Mesendoderm (in vitro differentiated cells): ENCODE measurements around the gene RRN3.
"Not testable (repeated sequence)": the region's sequence is repeated elsewhere in the genome, so short reads cannot be mapped to it uniquely, and the experiment has no call there.

Source experiments
- DNase-seq: peaks from one replicate; pipeline ENCODE4 v3.0.0; 2013
- H2AK5ac ChIP-seq: 2 replicates; pipeline ENCODE4 v1.6.1; 2013; ENCODE audit warnings: low read length, inconsistent platforms
- H2BK120ac ChIP-seq: 2 replicates; pipeline ENCODE4 v1.6.1; 2013; ENCODE audit warnings: low read depth, mild to moderate bottlenecking, low read length, moderate library complexity, mixed read lengths
- H2BK15ac ChIP-seq: replicated peaks from 2 replicates; pipeline ENCODE4 v1.6.1; 2013; ENCODE audit warnings: low read depth, mild to moderate bottlenecking, moderate library complexity
- H2BK5ac ChIP-seq: 2 replicates; pipeline ENCODE4 v1.6.1; 2013; ENCODE audit warnings: low read length, inconsistent platforms
- H3K18ac ChIP-seq: 2 replicates; pipeline ENCODE4 v1.6.1; 2013; ENCODE audit warnings: mild to moderate bottlenecking, low read length, mixed read lengths
- H3K23ac ChIP-seq: one replicate; pipeline ENCODE4 v1.6.1; 2013; ENCODE audit warnings: low read length
- H3K27ac ChIP-seq: 2 replicates; pipeline ENCODE4 v1.5.1; 2013; ENCODE audit warnings: low read depth, mild to moderate bottlenecking, inconsistent platforms, low read length, moderate library complexity
- H3K27me3 ChIP-seq: 2 replicates; pipeline ENCODE4 v1.6.1; 2013; ENCODE audit warnings: low read length, control low read depth, mild to moderate bottlenecking, inconsistent platforms; ENCODE audit not compliant: insufficient read depth, poor library complexity
- H3K36me3 ChIP-seq: 2 replicates; pipeline ENCODE4 v1.6.1; 2013; ENCODE audit warnings: low read length, inconsistent platforms; ENCODE audit not compliant: control insufficient read depth, insufficient read depth
- H3K4ac ChIP-seq: one replicate; pipeline ENCODE4 v1.6.1; 2013; ENCODE audit warnings: low read depth, mild to moderate bottlenecking, low read length, moderate library complexity
- H3K4me1 ChIP-seq: 2 replicates; pipeline ENCODE4 v1.6.1; 2013; ENCODE audit warnings: low read depth, low read length, inconsistent platforms; ENCODE audit not compliant: control insufficient read depth
- H3K4me2 ChIP-seq: 2 replicates; pipeline ENCODE4 v1.6.1; 2013; ENCODE audit warnings: low read length
- H3K4me3 ChIP-seq: 2 replicates; pipeline ENCODE4 v1.5.1; 2013; ENCODE audit warnings: mild to moderate bottlenecking, low read length
- H3K56ac ChIP-seq: one replicate; pipeline ENCODE4 v1.6.1; 2013; ENCODE audit warnings: low read length
- H3K79me1 ChIP-seq: 2 replicates; pipeline ENCODE4 v1.6.1; 2013; ENCODE audit warnings: low read length, inconsistent platforms
- H3K79me2 ChIP-seq: 2 replicates; pipeline ENCODE4 v1.6.1; 2013; ENCODE audit warnings: mild to moderate bottlenecking, low read length; ENCODE audit not compliant: control insufficient read depth, insufficient read depth
- H3K9ac ChIP-seq: 2 replicates; pipeline ENCODE4 v1.6.1; 2013; ENCODE audit warnings: low read length, inconsistent platforms
- H4K5ac ChIP-seq: one replicate; pipeline ENCODE4 v1.6.1; 2013; ENCODE audit warnings: low read length
- H4K8ac ChIP-seq: one replicate; pipeline ENCODE4 v1.6.1; 2013; ENCODE audit warnings: low read depth, mild to moderate bottlenecking, control low read depth, low read length, moderate library complexity
- WGBS: extraction: QIAGEN DNeasy Blood & Tissue Kit; methylation state at CpG from one replicate; pipeline ENCODE4 v1.1.7; 2013; ENCODE audit warnings: low lambda C conversion rate, missing lambda C conversion rate; ENCODE audit not compliant: insufficient coverage; ENCODE audit errors: extremely low coverage; 5-methylcytosine and 5-hydroxymethylcytosine counted together

RRN3 gene

GRCh38 chr16:15141586-15141985 lies 47.5 kb upstream of the RRN3 start:
- H3K18ac ChIP-seq = no peak overlapping the region
- no peak overlapping the region for H3K9ac ChIP-seq
- H3K56ac ChIP-seq = peak overlapping the region; percentile 49
- peaks cover 2% of the 10 kb centered on the region for H3K4me1 ChIP-seq
- no peak overlapping the region for H3K23ac ChIP-seq
- no peak overlapping the region for H2BK15ac ChIP-seq
- no peak overlapping the region for H3K4ac ChIP-seq
- no peak overlapping the region for H3K27ac ChIP-seq
- no peak overlapping the region for H3K4me2 ChIP-seq
- no peaks in the 10 kb centered on the region for H3K36me3 ChIP-seq
- no CpG with 5 or more reads among the region's 15 CpGs for WGBS
- no peaks in the 10 kb centered on the region for H3K79me1 ChIP-seq
- no peak overlapping the region for H4K5ac ChIP-seq
- H2BK5ac ChIP-seq = no peak overlapping the region
- no peak overlapping the region for H2BK120ac ChIP-seq
- no peak overlapping the region for H4K8ac ChIP-seq
- H3K79me2 ChIP-seq = peaks cover 23% of the 10 kb centered on the region
- no peak for DNase-seq
- H3K27me3 ChIP-seq = no peaks in the 10 kb centered on the region
- no peak overlapping the region for H3K4me3 ChIP-seq
- no peak overlapping the region for H2AK5ac ChIP-seq

- not testable (repeated sequence) for H2BK15ac ChIP-seq, H3K56ac ChIP-seq, H2AK5ac ChIP-seq, H3K4me3 ChIP-seq, H3K79me1 ChIP-seq, H3K4ac ChIP-seq, H3K4me2 ChIP-seq, H3K23ac ChIP-seq, H3K27ac ChIP-seq, H3K9ac ChIP-seq, H3K27me3 ChIP-seq, H4K8ac ChIP-seq, H2BK120ac ChIP-seq, DNase-seq, H3K4me1 ChIP-seq, H2BK5ac ChIP-seq, H3K36me3 ChIP-seq, H4K5ac ChIP-seq, H3K18ac ChIP-seq
- WGBS = no CpG with 5 or more reads among the region's 30 CpGs
- peaks cover 15% of the 10 kb centered on the region for H3K79me2 ChIP-seq
These were observed 46.6 kb upstream of the RRN3 start for GRCh38 chr16:15140444-15141365.

GRCh38 chr16:15137514-15137913 lies 43.4 kb upstream of the RRN3 start:
- not testable (repeated sequence) for H2BK120ac ChIP-seq, H3K56ac ChIP-seq, H3K4me2 ChIP-seq, DNase-seq, H3K27me3 ChIP-seq, H3K4ac ChIP-seq, H3K79me2 ChIP-seq, H3K23ac ChIP-seq, H4K8ac ChIP-seq, H3K27ac ChIP-seq, H3K4me3 ChIP-seq, H4K5ac ChIP-seq, H3K79me1 ChIP-seq, H3K9ac ChIP-seq, H3K4me1 ChIP-seq, H2BK15ac ChIP-seq, H2AK5ac ChIP-seq, H3K36me3 ChIP-seq, H3K18ac ChIP-seq, H2BK5ac ChIP-seq
- WGBS = no CpG with 5 or more reads among the region's 15 CpGs

GRCh38 chr16:15135483-15136360 lies 41.6 kb upstream of the RRN3 start:
- not testable (repeated sequence) for H2BK15ac ChIP-seq, H3K27ac ChIP-seq

GRCh38 chr16:15134752-15135482 lies 40.8 kb upstream of the RRN3 start:
- not testable (repeated sequence) for H3K79me2 ChIP-seq

More at GRCh38 chr16:15135483-15136360, 41.6 kb upstream of the RRN3 start:
- H3K79me1 ChIP-seq, H4K5ac ChIP-seq, H3K27me3 ChIP-seq, H3K23ac ChIP-seq, DNase-seq, H3K36me3 ChIP-seq, H3K18ac ChIP-seq, H3K4me1 ChIP-seq, H3K4ac ChIP-seq, H3K9ac ChIP-seq, H4K8ac ChIP-seq, H3K4me3 ChIP-seq, H3K56ac ChIP-seq, H2BK120ac ChIP-seq, H2BK5ac ChIP-seq, H3K4me2 ChIP-seq, H3K79me2 ChIP-seq, H2AK5ac ChIP-seq: not testable (repeated sequence)
- no CpG with 5 or more reads among the region's 50 CpGs for WGBS

More at GRCh38 chr16:15134752-15135482, 40.8 kb upstream of the RRN3 start:
- not testable (repeated sequence) for H4K8ac ChIP-seq, H3K27ac ChIP-seq, H3K23ac ChIP-seq, H2BK120ac ChIP-seq, H3K4me1 ChIP-seq, H4K5ac ChIP-seq, H3K9ac ChIP-seq, H3K18ac ChIP-seq, H2AK5ac ChIP-seq, H3K4me3 ChIP-seq, H3K4ac ChIP-seq, H3K36me3 ChIP-seq, H3K56ac ChIP-seq, DNase-seq, H2BK5ac ChIP-seq, H3K4me2 ChIP-seq, H3K27me3 ChIP-seq, H2BK15ac ChIP-seq, H3K79me1 ChIP-seq
- no CpG with 5 or more reads among the region's 33 CpGs for WGBS
